ENCODE data around the gene RALB. TPM values are rescaled to one million over a fixed set of nuclear protein-coding genes. Genes with fewer than 3 reads are reported as not detected.

Gene RALB
- total and polyA plus RNA-seq, 2 donors from 2014 or later: 58.5 to 64.5 TPM

DNA sequence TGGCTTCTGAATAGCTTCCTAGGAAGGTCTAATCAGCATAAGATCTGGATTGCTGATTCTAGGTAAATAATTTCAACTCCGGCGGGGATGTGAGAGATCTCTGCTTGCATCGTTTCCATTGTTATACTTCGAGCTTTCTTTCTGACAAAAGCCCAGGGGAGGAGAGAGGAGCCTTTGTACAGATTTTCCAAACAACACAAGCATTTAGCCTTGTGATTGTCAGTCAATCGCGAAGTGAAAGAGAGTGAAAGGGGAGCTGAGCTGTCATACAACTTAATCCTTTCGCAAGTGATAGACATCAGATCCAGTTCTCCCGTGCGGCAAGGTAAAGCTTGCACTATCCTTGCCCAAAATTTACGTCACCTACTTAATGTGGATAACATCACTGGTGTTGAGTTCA lies 26.2 kb downstream of the RALB start:
- no peak for TF ChIP-seq CTCF (IDR thresholded peaks at IDR 0.05; ENCODE audit: borderline replicate concordance, extremely low read depth, insufficient read depth)
- no peak for FAIRE-seq

DNA sequence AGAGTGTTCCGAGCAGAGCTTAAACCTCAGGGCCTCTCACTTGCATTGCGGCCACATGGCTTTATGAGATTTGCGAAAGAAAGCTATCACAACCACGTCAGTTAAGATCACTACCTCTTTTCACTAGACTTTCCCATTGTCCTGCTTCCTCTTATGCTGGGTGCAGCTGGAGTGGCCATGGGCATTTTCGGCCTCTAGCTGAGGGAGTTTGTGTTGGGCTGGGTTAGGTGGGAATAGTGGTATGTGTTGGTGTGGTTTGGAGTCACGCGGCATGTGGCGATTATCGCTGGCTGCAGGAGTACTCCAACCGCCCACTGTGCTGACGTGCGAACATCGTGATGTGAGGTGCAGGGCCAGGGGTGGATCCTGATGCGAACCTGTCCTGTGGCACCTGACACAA lies 27.1 kb downstream of the RALB start:
- Histone ChIP-seq H3K36me3 (ENCODE audit: control insufficient read depth in 2 of 3, insufficient read depth in 3 of 3, low read length in 3 of 3) (peaks cover 0 to 13% (median 12%) of the 10 kb centered on the region in 3 donors), H3K9ac (ENCODE audit: low read length in 3 of 3) (no peak overlapping the region), H3K9me3 (ENCODE audit: control insufficient read depth in 2 of 3, insufficient read depth in 1 of 3, low read length in 3 of 3) (peaks cover 0 to 3% (median 0%) of the 10 kb centered on the region in 3 donors), H3K27ac (ENCODE audit: low read depth in 2 of 2, low read length in 2 of 2) (no peak overlapping the region), H3K4me3 (ENCODE audit: low read length in 3 of 3) (no peak overlapping the region), H3K27me3 (ENCODE audit: control insufficient read depth, insufficient read depth, low read length) (no peaks in the 10 kb centered on the region), H3K4me1 (ENCODE audit: control insufficient read depth in 2 of 3, insufficient read depth in 2 of 3, low read depth in 1 of 3, low read length in 3 of 3) (no peaks in the 10 kb centered on the region)
- intact Hi-C loops (cut with DNase I): no loop called here
- TF ChIP-seq CTCF (IDR thresholded peaks at IDR 0.05; ENCODE audit: borderline replicate concordance, extremely low read depth, insufficient read depth): no peak
- FAIRE-seq: no peak
- no peak for DNase-seq

More for the DNA sequence above, 26.2 kb downstream of the RALB start:
- no peak for DNase-seq
- intact Hi-C loops (cut with DNase I): no loop called here
- H3K36me3 ChIP-seq (ENCODE audit: control insufficient read depth in 2 of 3, insufficient read depth in 3 of 3, low read length in 3 of 3): peaks cover 0 to 13% (median 12%) of the 10 kb centered on the region in 3 donors
- H3K9me3 ChIP-seq (ENCODE audit: control insufficient read depth in 2 of 3, insufficient read depth in 1 of 3, low read length in 3 of 3): peaks cover 0 to 3% (median 0%) of the 10 kb centered on the region in 3 donors
- H3K27ac ChIP-seq (ENCODE audit: low read depth in 2 of 2, low read length in 2 of 2): no peak overlapping the region
- H3K4me3 ChIP-seq (ENCODE audit: low read length in 3 of 3): no peak overlapping the region
- no peak overlapping the region for H3K9ac ChIP-seq (ENCODE audit: low read length in 3 of 3)
- H3K27me3 ChIP-seq (ENCODE audit: control insufficient read depth, insufficient read depth, low read length): no peaks in the 10 kb centered on the region
- H3K4me1 ChIP-seq (ENCODE audit: control insufficient read depth in 2 of 3, insufficient read depth in 2 of 3, low read depth in 1 of 3, low read length in 3 of 3): no peaks in the 10 kb centered on the region

- Histone ChIP-seq H3K36me3 (ENCODE audit: control insufficient read depth in 2 of 3, insufficient read depth in 3 of 3, low read length in 3 of 3) (peaks cover 0 to 9% (median 9%) of the 10 kb centered on the region in 3 donors), H3K4me3 (ENCODE audit: low read length in 3 of 3) (no peak overlapping the region), H3K4me1 (ENCODE audit: control insufficient read depth in 2 of 3, insufficient read depth in 2 of 3, low read depth in 1 of 3, low read length in 3 of 3) (peaks cover 0 to 3% (median 0%) of the 10 kb centered on the region in 3 donors), H3K27ac (ENCODE audit: low read depth in 2 of 2, low read length in 2 of 2) (no peak overlapping the region), H3K9ac (ENCODE audit: low read length in 3 of 3) (no peak overlapping the region), H3K27me3 (ENCODE audit: control insufficient read depth, insufficient read depth, low read length) (no peaks in the 10 kb centered on the region), H3K9me3 (ENCODE audit: control insufficient read depth in 2 of 3, insufficient read depth in 1 of 3, low read length in 3 of 3) (no peaks in the 10 kb centered on the region)
- intact Hi-C loops (cut with DNase I): no loop called here
- peak in 1 of 5 donors; percentile 12 for DNase-seq
- TF ChIP-seq CTCF (IDR thresholded peaks at IDR 0.05; ENCODE audit: borderline replicate concordance, extremely low read depth, insufficient read depth): no peak
- FAIRE-seq: no peak
Measured at GRCh38 chr2:120283649-120284048, 31.0 kb downstream of the RALB start.

DNA sequence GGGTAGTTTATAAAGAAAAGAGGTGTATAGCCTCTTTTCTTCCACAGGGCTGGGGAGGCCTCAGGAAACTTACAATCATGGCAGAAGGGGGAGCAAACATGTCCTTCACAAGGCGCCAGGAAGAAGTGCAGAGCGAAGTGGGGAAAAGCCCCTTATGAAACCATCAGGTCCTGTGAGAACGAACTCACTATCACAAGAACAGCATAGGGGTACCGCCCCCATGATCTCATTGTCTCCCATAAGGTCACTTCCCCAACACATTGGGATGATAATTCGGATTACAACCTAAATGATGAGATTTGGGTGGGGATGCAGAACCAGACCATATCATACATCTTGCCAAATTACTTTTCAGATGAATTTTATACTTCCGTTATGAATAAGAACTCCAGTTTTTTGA lies 32.4 kb downstream of the RALB start:
- Histone ChIP-seq H3K36me3 (ENCODE audit: control insufficient read depth in 2 of 3, insufficient read depth in 3 of 3, low read length in 3 of 3) (peaks cover 0 to 9% (median 2%) of the 10 kb centered on the region in 3 donors), H3K4me1 (ENCODE audit: control insufficient read depth in 2 of 3, insufficient read depth in 2 of 3, low read depth in 1 of 3, low read length in 3 of 3) (peaks cover 0 to 3% (median 0%) of the 10 kb centered on the region in 3 donors), H3K4me3 (ENCODE audit: low read length in 3 of 3) (no peak overlapping the region), H3K27me3 (ENCODE audit: control insufficient read depth, insufficient read depth, low read length) (no peaks in the 10 kb centered on the region), H3K27ac (ENCODE audit: low read depth in 2 of 2, low read length in 2 of 2) (no peak overlapping the region), H3K9ac (ENCODE audit: low read length in 3 of 3) (no peak overlapping the region), H3K9me3 (ENCODE audit: control insufficient read depth in 2 of 3, insufficient read depth in 1 of 3, low read length in 3 of 3) (no peaks in the 10 kb centered on the region)
- DNase-seq (no peak), FAIRE-seq (no peak)
- intact Hi-C loops (cut with DNase I): no loop called here
- no peak for TF ChIP-seq CTCF (IDR thresholded peaks at IDR 0.05; ENCODE audit: borderline replicate concordance, extremely low read depth, insufficient read depth)

Measured in kidney (tissue), 14 donors.